MM.1S (cell line): ENCODE results near the gene ALDH1A2.

Source experiments
- DNase-seq: peaks from one replicate; pipeline ENCODE4 v3.0.0-alpha.2; 2015
- H2AFZ ChIP-seq: fragments of 300-600 bp; sonication (generic); 2 replicates; pipeline ENCODE4 v1.6.0; 2016; ENCODE audit warnings: antibody characterized with exemption, low read length
- H3F3A ChIP-seq: fragments of 300-600 bp; sonication (generic); 2 replicates; pipeline ENCODE4 v1.6.1; 2016; ENCODE audit warnings: mild to moderate bottlenecking, antibody characterized with exemption, low read length, moderate library complexity, mixed read lengths; ENCODE audit not compliant: insufficient read depth
- H3K27ac ChIP-seq: fragments of 300-600 bp; sonication (generic); 2 replicates; pipeline ENCODE4 v1.5.1; 2016; ENCODE audit warnings: mild to moderate bottlenecking, low read length
- H3K27me3 ChIP-seq: fragments of 300-600 bp; sonication (generic); replicated peaks from 2 replicates; pipeline ENCODE4 v1.6.0; 2016; ENCODE audit warnings: low read length; ENCODE audit not compliant: insufficient read depth
- H3K36me3 ChIP-seq: fragments of 300-600 bp; sonication (generic); replicated peaks from 2 replicates; pipeline ENCODE4 v1.6.1; 2016; ENCODE audit warnings: mild to moderate bottlenecking, low read length, mixed read lengths; ENCODE audit not compliant: insufficient read depth
- H3K4me1 ChIP-seq: fragments of 300-600 bp; sonication (generic); 2 replicates; pipeline ENCODE4 v1.6.1; 2016; ENCODE audit warnings: low read length, mixed read lengths
- H3K4me2 ChIP-seq: fragments of 300-600 bp; sonication (generic); 2 replicates; pipeline ENCODE4 v1.6.0; 2016; ENCODE audit warnings: low read depth, low read length
- H3K4me3 ChIP-seq: fragments of 300-600 bp; sonication (generic); 2 replicates; pipeline ENCODE4 v1.5.1; 2016; ENCODE audit warnings: low read length, mixed read lengths
- H3K79me2 ChIP-seq: fragments of 300-600 bp; sonication (generic); 2 replicates; pipeline ENCODE4 v1.6.1; 2016; ENCODE audit warnings: mixed run types, low read length, mixed read lengths
- H3K9ac ChIP-seq: fragments of 300-600 bp; sonication (generic); 2 replicates; pipeline ENCODE4 v1.6.1; 2016; ENCODE audit warnings: low read length, mixed read lengths
- H3K9me2 ChIP-seq: fragments of 300-600 bp; sonication (generic); replicated peaks from 2 replicates; pipeline ENCODE4 v1.6.1; 2016; ENCODE audit warnings: mild to moderate bottlenecking, low read length, mixed read lengths; ENCODE audit not compliant: insufficient read depth
- H3K9me3 ChIP-seq: fragments of 300-600 bp; sonication (generic); replicated peaks from 2 replicates; pipeline ENCODE4 v1.6.1; 2016; ENCODE audit warnings: mild to moderate bottlenecking, low read length, mixed read lengths; ENCODE audit not compliant: insufficient read depth
- H4K20me1 ChIP-seq: fragments of 300-600 bp; sonication (generic); 2 replicates; pipeline ENCODE4 v1.6.1; 2016; ENCODE audit warnings: mild to moderate bottlenecking, low read length, moderate library complexity, mixed read lengths; ENCODE audit not compliant: insufficient read depth
- EZH2 ChIP-seq: fragments of 300-600 bp; sonication (generic); optimal IDR thresholded peaks from 2 replicates; pipeline ENCODE3; 2017; ENCODE audit warnings: low read depth, mild to moderate bottlenecking, antibody characterized with exemption, low read length, mixed read lengths
- EZH2phosphoT487 ChIP-seq: fragments of 300-600 bp; sonication (generic); IDR thresholded peaks from 2 replicates; pipeline ENCODE4 v1.6.1; 2018; ENCODE audit warnings: antibody characterized with exemption, low read length
- TF ChIP-seq, protein P1 (sequence below): fragments of 300-600 bp; sonication (generic); IDR thresholded peaks from 2 replicates; pipeline ENCODE4 v1.5.1; 2016; ENCODE audit warnings: antibody characterized with exemption, low read length, mixed read lengths

The ALDH1A2 gene

GRCh38 chr15:58062983-58063382, 2.5 kb downstream of the ALDH1A2 start:
- H4K20me1 ChIP-seq = no peaks in the 10 kb centered on the region
- no peak overlapping the region for H2AFZ ChIP-seq
- no peaks in the 10 kb centered on the region for H3K9me2 ChIP-seq
- TF ChIP-seq, protein P1, sequence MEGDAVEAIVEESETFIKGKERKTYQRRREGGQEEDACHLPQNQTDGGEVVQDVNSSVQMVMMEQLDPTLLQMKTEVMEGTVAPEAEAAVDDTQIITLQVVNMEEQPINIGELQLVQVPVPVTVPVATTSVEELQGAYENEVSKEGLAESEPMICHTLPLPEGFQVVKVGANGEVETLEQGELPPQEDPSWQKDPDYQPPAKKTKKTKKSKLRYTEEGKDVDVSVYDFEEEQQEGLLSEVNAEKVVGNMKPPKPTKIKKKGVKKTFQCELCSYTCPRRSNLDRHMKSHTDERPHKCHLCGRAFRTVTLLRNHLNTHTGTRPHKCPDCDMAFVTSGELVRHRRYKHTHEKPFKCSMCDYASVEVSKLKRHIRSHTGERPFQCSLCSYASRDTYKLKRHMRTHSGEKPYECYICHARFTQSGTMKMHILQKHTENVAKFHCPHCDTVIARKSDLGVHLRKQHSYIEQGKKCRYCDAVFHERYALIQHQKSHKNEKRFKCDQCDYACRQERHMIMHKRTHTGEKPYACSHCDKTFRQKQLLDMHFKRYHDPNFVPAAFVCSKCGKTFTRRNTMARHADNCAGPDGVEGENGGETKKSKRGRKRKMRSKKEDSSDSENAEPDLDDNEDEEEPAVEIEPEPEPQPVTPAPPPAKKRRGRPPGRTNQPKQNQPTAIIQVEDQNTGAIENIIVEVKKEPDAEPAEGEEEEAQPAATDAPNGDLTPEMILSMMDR = no peak
- TF ChIP-seq EZH2 = no peak
- no peak for TF ChIP-seq EZH2phosphoT487
- H3K4me1 ChIP-seq = 0 out of 2 replicates have a peak, but pooled peaks cover 2% of the 10 kb centered on the region
- no peaks in the 10 kb centered on the region for H3F3A ChIP-seq
- no peak overlapping the region for H3K9ac ChIP-seq
- H3K27me3 ChIP-seq = 0 out of 2 replicates have a peak, but pooled peaks cover 5% of the 10 kb centered on the region
- H3K9me3 ChIP-seq = no peaks in the 10 kb centered on the region
- no peak overlapping the region for H3K27ac ChIP-seq
- no peak overlapping the region for H3K4me3 ChIP-seq
- no peak for DNase-seq
- H3K36me3 ChIP-seq = no peaks in the 10 kb centered on the region
- no peak overlapping the region for H3K4me2 ChIP-seq
- no peaks in the 10 kb centered on the region for H3K79me2 ChIP-seq

- no peaks in the 10 kb centered on the region for H4K20me1 ChIP-seq
- H3K27me3 ChIP-seq = 0 out of 2 replicates have a peak, but pooled peaks cover 5% of the 10 kb centered on the region
Measured at GRCh38 chr15:58062175-58062574, 3.3 kb downstream of the ALDH1A2 start.

DNA sequence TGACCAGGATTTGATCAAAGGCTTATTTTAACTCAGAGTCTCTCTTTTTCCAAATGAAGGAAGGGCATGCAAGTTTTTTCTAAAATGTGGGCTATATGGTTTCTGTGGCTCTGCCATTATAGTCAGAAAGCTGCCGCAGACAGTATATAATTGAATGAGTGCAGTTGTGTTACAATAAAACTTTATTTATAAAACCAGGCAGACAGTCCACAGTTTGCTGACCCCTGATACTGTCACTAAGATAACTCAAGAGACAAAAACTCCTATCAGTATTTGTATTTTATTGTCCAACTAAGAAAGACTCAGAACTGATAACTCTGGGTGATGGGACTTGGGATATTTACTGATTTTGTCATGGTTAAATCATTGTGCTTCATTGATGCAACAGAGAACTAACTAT, 4.9 kb downstream of the ALDH1A2 start:
- TF ChIP-seq, protein P1 = no peak
- TF ChIP-seq EZH2phosphoT487 = no peak
- TF ChIP-seq EZH2 = no peak
- Histone ChIP-seq H3K79me2 (no peaks in the 10 kb centered on the region), H4K20me1 (no peaks in the 10 kb centered on the region), H3K27ac (no peak overlapping the region), H3K4me2 (no peak overlapping the region), H3K4me3 (no peak overlapping the region), H3K9me3 (no peaks in the 10 kb centered on the region), H3F3A (no peaks in the 10 kb centered on the region), H3K27me3 (0 out of 2 replicates have a peak, but pooled peaks cover 5% of the 10 kb centered on the region), H3K36me3 (no peaks in the 10 kb centered on the region), H3K9me2 (no peaks in the 10 kb centered on the region), H3K9ac (no peak overlapping the region), H2AFZ (no peak overlapping the region), H3K4me1 (0 out of 2 replicates have a peak, but pooled peaks cover 3% of the 10 kb centered on the region)
- no peak for DNase-seq

More at GRCh38 chr15:58062175-58062574, 3.3 kb downstream of the ALDH1A2 start:
- H3K36me3 ChIP-seq = no peaks in the 10 kb centered on the region
- H3K4me2 ChIP-seq = no peak overlapping the region
- no peak overlapping the region for H2AFZ ChIP-seq
- DNase-seq = no peak
- no peaks in the 10 kb centered on the region for H3K9me2 ChIP-seq
- H3K9me3 ChIP-seq = no peaks in the 10 kb centered on the region
- no peaks in the 10 kb centered on the region for H3K79me2 ChIP-seq
- TF ChIP-seq, protein P1 = no peak
- TF ChIP-seq EZH2phosphoT487 = no peak
- no peak for TF ChIP-seq EZH2
- no peak overlapping the region for H3K9ac ChIP-seq
- no peak overlapping the region for H3K27ac ChIP-seq
- H3K4me1 ChIP-seq = 0 out of 2 replicates have a peak, but pooled peaks cover 3% of the 10 kb centered on the region
- H3K4me3 ChIP-seq = no peak overlapping the region
- no peaks in the 10 kb centered on the region for H3F3A ChIP-seq
